ENCODE data around the gene PKD2L1. TPM values are rescaled to one million over a fixed set of nuclear protein-coding genes. Genes with fewer than 3 reads are reported as not detected.
"Not testable (repeated sequence)": the region's sequence is repeated elsewhere in the genome, so short reads cannot be mapped to it uniquely, and the experiment has no call there.

PKD2L1 gene
- total RNA-seq, 1 donor, result not detected

- H3K4me2 ChIP-seq (ENCODE audit: insufficient read depth, low read length), result no peak overlapping the region
- TF ChIP-seq CTCF (IDR thresholded peaks at IDR 0.05; ENCODE audit: extremely low read depth, low read depth, low read length), result no peak
- H4K20me1 ChIP-seq (ENCODE audit: insufficient read depth, low read length), result peaks cover 15% of the 10 kb centered on the region
- H3K27ac ChIP-seq (ENCODE audit: low read depth, low read length), result no peak overlapping the region
- no peaks in the 10 kb centered on the region for H3K9me3 ChIP-seq (ENCODE audit: low read depth, low read length)
- H3K4me3 ChIP-seq (ENCODE audit: insufficient read depth, low read length), result no peak overlapping the region
- H2AFZ ChIP-seq (ENCODE audit: low read length), result no peak overlapping the region
- H3K27me3 ChIP-seq (ENCODE audit: insufficient read depth, low read length), result no peaks in the 10 kb centered on the region
- peaks cover 58% of the 10 kb centered on the region for H3K79me2 ChIP-seq (ENCODE audit: insufficient read depth, low read length)
- peaks cover 48% of the 10 kb centered on the region for H3K36me3 ChIP-seq (ENCODE audit: insufficient read depth, low read length)
- DNase-seq (ENCODE audit: insufficient read length, low spot score, missing footprints), result no peak
- H3K4me1 ChIP-seq (ENCODE audit: insufficient read depth, low read length), result peaks cover 18% of the 10 kb centered on the region
Measured at GRCh38 chr10:100282907-100283306, 47.1 kb downstream of the PKD2L1 start.

- not testable (repeated sequence) for H2AFZ ChIP-seq (ENCODE audit: low read length); H3K27ac ChIP-seq (ENCODE audit: low read depth, low read length); H4K20me1 ChIP-seq (ENCODE audit: insufficient read depth, low read length); DNase-seq (ENCODE audit: insufficient read length, low spot score, missing footprints); H3K4me2 ChIP-seq (ENCODE audit: insufficient read depth, low read length); H3K27me3 ChIP-seq (ENCODE audit: insufficient read depth, low read length); H3K4me1 ChIP-seq (ENCODE audit: insufficient read depth, low read length); H3K9me3 ChIP-seq (ENCODE audit: low read depth, low read length); H3K4me3 ChIP-seq (ENCODE audit: insufficient read depth, low read length)
- peaks cover 24% of the 10 kb centered on the region for H3K79me2 ChIP-seq (ENCODE audit: insufficient read depth, low read length)
- H3K36me3 ChIP-seq (ENCODE audit: insufficient read depth, low read length), result peaks cover 50% of the 10 kb centered on the region
Measured at GRCh38 chr10:100276971-100277370, 53.1 kb downstream of the PKD2L1 start.

- DNase-seq (ENCODE audit: insufficient read length, low spot score, missing footprints), result peak; percentile 96
- Histone ChIP-seq H4K20me1 (ENCODE audit: insufficient read depth, low read length) (peaks cover 3% of the 10 kb centered on the region), H3K9me3 (ENCODE audit: low read depth, low read length) (no peaks in the 10 kb centered on the region), H3K27me3 (ENCODE audit: insufficient read depth, low read length) (no peaks in the 10 kb centered on the region), H3K36me3 (ENCODE audit: insufficient read depth, low read length) (peaks cover 1% of the 10 kb centered on the region), H3K4me3 (ENCODE audit: insufficient read depth, low read length) (peak within 1 kb of the TSS; percentile 94), H3K4me2 (ENCODE audit: insufficient read depth, low read length) (peak within 1 kb of the TSS; percentile 87), H3K27ac (ENCODE audit: low read depth, low read length) (peak within 1 kb of the TSS; percentile 92), H2AFZ (ENCODE audit: low read length) (peak within 1 kb of the TSS; percentile 99), H3K79me2 (ENCODE audit: insufficient read depth, low read length) (peaks cover 43% of the 10 kb centered on the region), H3K4me1 (ENCODE audit: insufficient read depth, low read length) (peaks cover 4% of the 10 kb centered on the region)
- TF ChIP-seq CTCF (IDR thresholded peaks at IDR 0.05; ENCODE audit: extremely low read depth, low read depth, low read length), result no peak
Measured at GRCh38 chr10:100267239-100268104, 62.6 kb downstream of the PKD2L1 start, which contains the start of gene CWF19L1. Gene CWF19L1, minus strand, starts transcription at chr10:100267638. Its CDS starts 45 bp downstream, at chr10:100267593.

- no peak for TF ChIP-seq CTCF (IDR thresholded peaks at IDR 0.05; ENCODE audit: extremely low read depth, low read depth, low read length)
- peak overlapping the region; percentile 87 for H3K4me2 ChIP-seq (ENCODE audit: insufficient read depth, low read length)
- peaks cover 7% of the 10 kb centered on the region for H3K36me3 ChIP-seq (ENCODE audit: insufficient read depth, low read length)
- peaks cover 43% of the 10 kb centered on the region for H3K79me2 ChIP-seq (ENCODE audit: insufficient read depth, low read length)
- H3K4me1 ChIP-seq (ENCODE audit: insufficient read depth, low read length), result peaks cover 4% of the 10 kb centered on the region
- DNase-seq (ENCODE audit: insufficient read length, low spot score, missing footprints), result no peak
- peak overlapping the region; percentile 94 for H3K4me3 ChIP-seq (ENCODE audit: insufficient read depth, low read length)
- no peaks in the 10 kb centered on the region for H3K27me3 ChIP-seq (ENCODE audit: insufficient read depth, low read length)
- H2AFZ ChIP-seq (ENCODE audit: low read length), result no peak overlapping the region
- H3K27ac ChIP-seq (ENCODE audit: low read depth, low read length), result no peak overlapping the region
- H4K20me1 ChIP-seq (ENCODE audit: insufficient read depth, low read length), result peaks cover 2% of the 10 kb centered on the region
- H3K9me3 ChIP-seq (ENCODE audit: low read depth, low read length), result no peaks in the 10 kb centered on the region
Measured at GRCh38 chr10:100265821-100266485, 64.1 kb downstream of the PKD2L1 start.

Measured in osteoblast (primary cell).